ENCODE results near the gene ZNF500.

ZNF500 gene

DNA sequence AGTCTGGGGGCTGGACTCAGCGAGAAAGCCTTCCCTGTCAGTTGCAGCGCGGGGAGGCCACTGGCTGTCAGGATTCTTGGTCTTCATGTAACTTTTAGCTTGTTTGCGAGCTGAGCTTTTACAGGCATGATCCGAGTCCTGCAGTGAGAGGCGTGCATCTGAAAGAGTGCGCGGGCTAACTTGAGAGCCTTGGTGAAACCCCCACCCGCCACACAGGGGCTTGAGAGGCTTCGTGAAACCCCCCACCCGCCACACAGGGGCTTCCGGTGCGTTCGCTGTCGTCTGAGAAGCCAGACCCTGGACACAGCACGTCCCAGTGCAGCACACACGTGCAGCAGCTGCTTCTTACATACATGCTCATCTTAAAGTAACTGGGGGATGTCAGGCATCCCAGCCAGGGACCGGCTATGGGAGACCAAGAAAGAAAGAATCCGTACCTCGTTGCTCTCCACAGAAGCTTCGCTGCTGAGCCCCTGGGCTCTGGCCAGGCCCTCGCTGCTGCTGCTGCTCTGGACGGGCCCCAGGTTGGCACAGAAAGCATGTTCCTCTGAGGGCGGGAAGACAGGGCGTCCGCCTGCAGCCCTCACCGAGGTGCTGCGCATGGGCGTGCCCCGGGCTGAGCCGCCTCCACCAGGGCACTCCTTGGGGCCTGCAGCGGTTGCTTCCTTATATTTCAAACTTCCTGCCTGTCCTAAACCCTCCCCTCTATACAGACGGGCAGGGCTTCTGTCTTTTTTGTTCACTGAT is 65.8 kb downstream of the ZNF500 start:
- no peak for DNase-seq

DNA sequence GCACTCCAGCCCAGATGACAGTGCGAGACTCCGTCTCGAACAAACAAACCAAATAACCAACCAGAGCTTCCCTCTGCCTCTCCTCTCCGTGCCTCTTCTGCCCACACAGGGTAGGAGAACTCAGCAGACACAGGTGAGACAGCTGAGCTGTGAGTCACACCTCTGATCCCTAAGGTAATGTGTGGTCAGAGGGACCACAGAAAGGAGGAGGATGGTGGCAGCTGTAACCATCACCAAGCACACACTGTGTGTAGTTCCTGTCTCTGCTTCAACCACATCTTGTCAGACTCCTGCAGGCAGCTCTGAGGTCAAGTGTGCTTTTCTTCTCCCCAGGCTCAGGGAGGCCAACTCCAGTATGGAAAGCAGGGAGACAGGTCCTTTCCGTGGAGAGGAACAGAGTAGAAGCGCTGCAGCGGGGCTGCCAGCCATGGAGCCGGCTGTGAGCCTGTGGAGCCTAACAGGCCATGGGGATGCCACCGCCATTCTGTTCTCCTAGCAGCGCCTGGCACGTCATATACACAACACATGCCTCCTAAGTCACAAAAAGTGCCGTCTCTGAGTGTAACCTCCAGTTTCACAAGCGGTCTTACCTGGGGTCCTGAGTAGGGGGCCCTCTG is 66.5 kb downstream of the ZNF500 start:
- no peak for DNase-seq

- no peak for DNase-seq
These were observed 67.9 kb downstream of the ZNF500 start for GRCh38 chr16:4699046-4699556.

DNA sequence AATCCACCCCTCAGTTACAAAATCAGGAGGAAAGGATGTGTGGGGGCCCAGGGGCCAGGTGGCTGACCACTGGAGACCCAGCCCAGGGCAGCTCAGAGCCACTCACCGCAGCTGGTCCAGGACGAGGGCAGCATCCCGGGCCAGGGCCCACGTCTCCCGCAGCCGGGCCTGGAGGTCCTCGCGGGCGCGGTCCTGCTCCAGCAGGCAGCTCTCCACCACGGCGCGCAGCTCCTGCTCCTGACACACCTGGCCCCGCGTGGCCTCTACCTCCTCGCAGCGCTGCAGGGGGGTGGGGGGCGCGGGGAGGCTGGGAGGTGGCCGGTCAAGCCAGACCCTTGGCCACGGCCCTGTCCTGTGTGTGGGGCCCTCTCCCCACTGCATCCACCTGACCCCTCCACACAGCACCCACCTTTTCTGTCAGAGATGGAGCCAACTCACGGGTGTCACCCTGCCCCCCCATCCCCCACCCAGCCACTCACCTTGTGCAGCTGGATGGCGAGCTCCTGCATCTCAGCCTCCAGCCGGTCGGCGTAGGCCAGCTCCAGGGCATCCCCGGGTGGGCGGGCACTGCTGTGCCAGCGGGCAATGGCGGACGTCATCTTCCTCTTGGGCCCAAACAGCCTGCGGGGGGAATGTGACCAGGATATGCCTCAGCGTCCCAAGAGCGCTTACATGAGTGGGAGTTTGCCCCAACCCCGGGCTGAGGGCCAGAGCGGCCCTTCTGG is 68.5 kb downstream of the ZNF500 start:
- no peak for DNase-seq
